HepG2 (cell line): ENCODE results near the gene CHRD. TPM values are rescaled to one million over a fixed set of nuclear protein-coding genes. Genes with fewer than 3 reads are reported as not detected.

ENCODE experiments used
- ATAC-seq: fragments of 200-7000 bp; cut with Tn5 transposase; 3 replicates; pipeline ENCODE4 v1.9.1; 2020; ENCODE audit warnings: mild to moderate bottlenecking, moderate library complexity
- BruUV-seq: library from RNA; stranded (reverse); fragments of 400-500 nt; replicated peaks from 2 replicates; lab custom pipeline; 2021; lab: Mats Ljungman, UMichigan
- CTCF ChIA-PET: fragments of 300-600 bp; formaldehyde crosslinking; extraction: SDS; loops from one replicate; lab custom pipeline; 2021; ENCODE audit warnings: low total read pairs, inconsistent platforms, low intra/inter-chr PET ratio; lab: Yijun Ruan, JAX
- POLR2A ChIA-PET: fragments of 350-600 bp; sonication (Branson Sonifier 250); formaldehyde crosslinking; loops from one replicate; lab custom pipeline; 2020; ENCODE audit warnings: antibody characterized with exemption, inconsistent platforms; lab: Yijun Ruan, JAX
- DNase-seq: peaks from one replicate; pipeline ENCODE4 v3.0.0-alpha.2; 2015; ENCODE audit warnings: low spot score
- FAIRE-seq: peaks from 3 replicates; lab custom pipeline; 2011; peaks lifted over from hg19 to GRCh38; lab: Jason Lieb, UNC
- H2AFZ ChIP-seq: one replicate; pipeline ENCODE4 v1.6.1; 2011; ENCODE audit warnings: low read length, inconsistent platforms
- H3K27ac ChIP-seq: fragments of 300-600 bp; 3 replicates; pipeline ENCODE4 v1.8.0; 2011; ENCODE audit warnings: mixed run types, mild to moderate bottlenecking, mixed read lengths, low read length, inconsistent platforms; ENCODE audit not compliant: insufficient read depth; ENCODE audit errors: extremely low read length
- H3K27me3 ChIP-seq, 2 experiments: fragments of 200-600 bp in 1 of 2; 2 replicates in 1 of 2; 3 replicates in 1 of 2; pipeline versions ENCODE4 v1.6.0 to v1.8.0; 2011; ENCODE audit warnings: low read length in 2 of 2, mild to moderate bottlenecking in 2 of 2, moderate library complexity in 2 of 2, inconsistent platforms in 1 of 2; ENCODE audit not compliant: insufficient read depth in 2 of 2, control insufficient read depth in 1 of 2
- H3K36me3 ChIP-seq, 2 experiments: fragments of 200-600 bp in 1 of 2; replicated peaks in 1 of 2; 2 replicates in 1 of 2; 3 replicates in 1 of 2; pipeline versions ENCODE4 v1.5.1 to v1.8.0; 2011; ENCODE audit warnings: low read length in 2 of 2, inconsistent platforms in 1 of 2; ENCODE audit not compliant: insufficient read depth in 2 of 2, control insufficient read depth in 1 of 2
- H3K4me1 ChIP-seq: 2 replicates; pipeline ENCODE4 v1.5.1; 2012; ENCODE audit warnings: low read length, inconsistent platforms; ENCODE audit not compliant: insufficient read depth
- H3K4me2 ChIP-seq: 2 replicates; pipeline ENCODE4 v1.6.0; 2011; ENCODE audit warnings: low read depth, low read length, inconsistent platforms
- H3K4me3 ChIP-seq, 3 experiments: fragments of 200-600 bp in 1 of 3; sonication (generic), shearing (Covaris generic) in 1 of 3; replicated peaks in 1 of 3; 2 replicates each; pipeline ENCODE4 v1.5.1; 2011 to 2016; ENCODE audit warnings: low read length in 3 of 3, inconsistent platforms in 2 of 3, low read depth in 2 of 3, mild to moderate bottlenecking in 2 of 3, control low read depth in 1 of 3, mixed read lengths in 1 of 3; ENCODE audit not compliant: insufficient read depth in 1 of 3
- H3K79me2 ChIP-seq: one replicate; pipeline ENCODE4 v1.6.1; 2011; ENCODE audit warnings: low read length, inconsistent platforms; ENCODE audit not compliant: insufficient read depth
- H3K9ac ChIP-seq: 2 replicates; pipeline ENCODE4 v1.6.0; 2011; ENCODE audit warnings: mild to moderate bottlenecking, low read depth, low read length, inconsistent platforms; ENCODE audit not compliant: insufficient read depth
- H3K9me3 ChIP-seq: 2 replicates; pipeline ENCODE4 v1.5.1; 2012; ENCODE audit warnings: mild to moderate bottlenecking, low read length
- H4K20me1 ChIP-seq: 2 replicates; pipeline ENCODE4 v1.6.0; 2011; ENCODE audit warnings: inconsistent platforms, mild to moderate bottlenecking, low read length, moderate library complexity; ENCODE audit not compliant: insufficient read depth
- MBD4 ChIP-seq: IDR thresholded peaks from 2 replicates; pipeline ENCODE4 v1.6.1; 2012; ENCODE audit warnings: low read length, inconsistent platforms, borderline replicate concordance
- MTA3 ChIP-seq: sonication (generic); formaldehyde crosslinking; IDR thresholded peaks from 2 replicates; pipeline ENCODE4 v1.4.0; 2020; ENCODE audit warnings: missing genetic modification reagents
- POLR2G ChIP-seq: fragments of 200-400 bp; formaldehyde crosslinking; IDR thresholded peaks from 2 replicates; pipeline ENCODE4 v1.6.1; 2018; ENCODE audit warnings: mild to moderate bottlenecking, low read depth, low read length, moderate library complexity
- UBTF ChIP-seq: sonication (generic); formaldehyde crosslinking; IDR thresholded peaks from 2 replicates; pipeline ENCODE4 v1.4.0; 2020; ENCODE audit warnings: mild to moderate bottlenecking, missing genetic modification reagents
- ZMYM3 ChIP-seq: sonication (generic); formaldehyde crosslinking; IDR thresholded peaks from 2 replicates; pipeline ENCODE4 v1.5.1; 2020; ENCODE audit warnings: mild to moderate bottlenecking, missing genetic modification reagents
- ZNF431 ChIP-seq: sonication (generic); formaldehyde crosslinking; IDR thresholded peaks from 2 replicates; pipeline ENCODE4 v1.9.0; 2022; ENCODE audit warnings: missing genetic modification reagents, low read depth, mild to moderate bottlenecking, borderline replicate concordance
- WGBS: methylation state at CpG from one replicate; pipeline ENCODE4 v1.1.6; 2017; ENCODE audit warnings: low lambda C conversion rate; 5-methylcytosine and 5-hydroxymethylcytosine counted together
- in situ Hi-C: cut with HindIII; loops from 2 replicates; pipeline ENCODE4 v1.10.0; 2017; ENCODE audit warnings: low pct_unique_long_range_greater_than_20kb; ENCODE audit not compliant: extremely low pct_ligation_motif_present
- intact Hi-C: fragments of 100-400 bp; cut with micrococcal nuclease; formaldehyde crosslinking; loops from one replicate; pipeline ENCODE4 v1.10.0; 2022; ENCODE audit not compliant: unreplicated experiment
- polyA plus RNA-seq, 8 experiments: library from polyadenylated mRNA; depleted of rRNA in 3 of 8; stranded (reverse) in 7 of 8; unstranded in 1 of 8; fragments of >200 nt; fragmentation: Illumina TruSeq in 4 of 8; extraction: Trizol in 4 of 8; gene quantifications; 2 replicates each; pipeline versions ENCODE4 v1.2.1 to v1.2.3, GENCODE V29; 2011 to 2016; ENCODE audit warnings: low read depth in 4 of 8, missing spikeins in 1 of 8, mixed read lengths in 1 of 8; ENCODE audit not compliant: insufficient read depth in 1 of 8
- total RNA-seq, 5 experiments: library from RNA; depleted of rRNA; stranded (reverse); fragments of >200 nt; fragmentation: Illumina TruSeq; extraction: Trizol; gene quantifications; 2 replicates each; pipeline ENCODE4 v1.2.3, GENCODE V29; 2016; ENCODE audit warnings: low read depth in 1 of 5
- TF ChIP-seq, protein P1 (sequence below): sonication (generic); formaldehyde crosslinking; conservative IDR thresholded peaks from 2 replicates; pipeline ENCODE4 v1.8.0; 2022; ENCODE audit warnings: missing genetic modification reagents

Gene CHRD
- total and polyA plus RNA-seq, 2 of the 13 experiments (the other 11 are each of a cell fraction or from before 2014, with no cell fraction given): 22.2 to 35.2 TPM

DNA sequence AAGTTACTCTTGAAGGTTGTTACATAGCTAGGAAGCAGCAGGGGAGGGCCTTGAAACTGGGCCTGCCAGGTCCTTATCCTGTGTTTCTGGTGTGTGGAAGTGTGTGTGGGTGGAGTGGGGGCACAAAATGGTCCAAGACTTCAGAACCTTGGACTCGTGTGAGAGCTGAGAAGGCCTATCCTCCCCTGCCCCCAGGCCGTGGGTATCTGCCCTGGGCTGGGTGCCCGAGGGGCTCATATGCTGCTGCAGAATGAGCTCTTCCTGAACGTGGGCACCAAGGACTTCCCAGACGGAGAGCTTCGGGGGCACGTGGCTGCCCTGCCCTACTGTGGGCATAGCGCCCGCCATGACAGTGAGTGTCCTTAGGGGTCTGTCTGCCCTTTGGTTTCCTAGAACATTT is 4.5 kb downstream of the CHRD start:
- DNase-seq: no peak
- Histone ChIP-seq H3K9ac (no peak overlapping the region), H3K4me1 (peaks cover 6% of the 10 kb centered on the region; the same call in 1 of the 2 replicates), H3K4me3 (no peak overlapping the region), H3K36me3 (peaks cover 12 to 35% of the 10 kb centered on the region in 2 experiments; a peak in 4 of 5 replicates), H3K4me2 (no peak overlapping the region), H4K20me1 (no peaks in the 10 kb centered on the region), H2AFZ (no peak overlapping the region), H3K79me2 (peaks cover 1% of the 10 kb centered on the region), H3K9me3 (no peaks in the 10 kb centered on the region), H3K27me3 (no peaks in the 10 kb centered on the region; a peak in 1 of 5 replicates), H3K27ac (no peak overlapping the region)
- FAIRE-seq: no peak
- intact Hi-C loops: no loop called here
- no peak for ATAC-seq
- ChIA-PET CTCF (no interaction called here), POLR2A (no interaction called here)
- in situ Hi-C loops: no loop called here
- TF ChIP-seq MTA3 (CRISPR knock-in tag) (no peak), POLR2G (no peak), MBD4 (no peak), ZNF431 (CRISPR knock-in tag) (no peak), UBTF (CRISPR knock-in tag) (no peak), ZMYM3 (CRISPR knock-in tag) (no peak)
- TF ChIP-seq, protein P1, sequence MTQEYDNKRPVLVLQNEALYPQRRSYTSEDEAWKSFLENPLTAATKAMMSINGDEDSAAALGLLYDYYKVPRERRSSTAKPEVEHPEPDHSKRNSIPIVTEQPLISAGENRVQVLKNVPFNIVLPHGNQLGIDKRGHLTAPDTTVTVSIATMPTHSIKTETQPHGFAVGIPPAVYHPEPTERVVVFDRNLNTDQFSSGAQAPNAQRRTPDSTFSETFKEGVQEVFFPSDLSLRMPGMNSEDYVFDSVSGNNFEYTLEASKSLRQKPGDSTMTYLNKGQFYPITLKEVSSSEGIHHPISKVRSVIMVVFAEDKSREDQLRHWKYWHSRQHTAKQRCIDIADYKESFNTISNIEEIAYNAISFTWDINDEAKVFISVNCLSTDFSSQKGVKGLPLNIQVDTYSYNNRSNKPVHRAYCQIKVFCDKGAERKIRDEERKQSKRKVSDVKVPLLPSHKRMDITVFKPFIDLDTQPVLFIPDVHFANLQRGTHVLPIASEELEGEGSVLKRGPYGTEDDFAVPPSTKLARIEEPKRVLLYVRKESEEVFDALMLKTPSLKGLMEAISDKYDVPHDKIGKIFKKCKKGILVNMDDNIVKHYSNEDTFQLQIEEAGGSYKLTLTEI (CRISPR knock-in tag): no peak
- 90% methylated on average over 6 of the region's 9 CpGs for WGBS
- BruUV-seq: no TSS peak
